Measurements from ENCODE around the gene FHIT.
"Not testable (repeated sequence)": the region's sequence is repeated elsewhere in the genome, so short reads cannot be mapped to it uniquely, and the experiment has no call there.

FHIT gene

GRCh38 chr3:60989626-60990441, 261.4 kb downstream of the FHIT start:
- DNase-seq (ENCODE audit: low read depth, low spot score), result no peak

GRCh38 chr3:60987191-60987590, 264.1 kb downstream of the FHIT start:
- DNase-seq (ENCODE audit: low read depth, low spot score), result not testable (repeated sequence)

- no peak for DNase-seq (ENCODE audit: low read depth, low spot score)
Measured at GRCh38 chr3:60986552-60986951, 264.7 kb downstream of the FHIT start.

- DNase-seq (ENCODE audit: low read depth, low spot score), result no peak
Measured at GRCh38 chr3:60983906-60984305, 267.3 kb downstream of the FHIT start.

- no peak for DNase-seq (ENCODE audit: low read depth, low spot score)
Measured at GRCh38 chr3:60980342-60980692, 270.9 kb downstream of the FHIT start.

- peak; percentile 60 for DNase-seq (ENCODE audit: low read depth, low spot score)
Measured at GRCh38 chr3:60979461-60980341, 271.6 kb downstream of the FHIT start.

GRCh38 chr3:60973321-60973720, 277.9 kb downstream of the FHIT start:
- DNase-seq (ENCODE audit: low read depth, low spot score), result no peak

GRCh38 chr3:60972599-60972998, 278.7 kb downstream of the FHIT start:
- no peak for DNase-seq (ENCODE audit: low read depth, low spot score)

GRCh38 chr3:60970850-60971249, 280.4 kb downstream of the FHIT start:
- no peak for DNase-seq (ENCODE audit: low read depth, low spot score)

- no peak for DNase-seq (ENCODE audit: low read depth, low spot score)
Measured at GRCh38 chr3:60967141-60967540, 284.1 kb downstream of the FHIT start.

GRCh38 chr3:60957541-60957940, 293.7 kb downstream of the FHIT start:
- DNase-seq (ENCODE audit: low read depth, low spot score), result no peak

GRCh38 chr3:60956729-60957128, 294.5 kb downstream of the FHIT start:
- no peak for DNase-seq (ENCODE audit: low read depth, low spot score)

- no peak for DNase-seq (ENCODE audit: low read depth, low spot score)
Measured at GRCh38 chr3:60955034-60955433, 296.2 kb downstream of the FHIT start.

GRCh38 chr3:60954048-60954447, 297.2 kb downstream of the FHIT start:
- DNase-seq (ENCODE audit: low read depth, low spot score), result no peak

- peak; percentile 20 for DNase-seq (ENCODE audit: low read depth, low spot score)
Measured at GRCh38 chr3:60953351-60953750, 297.9 kb downstream of the FHIT start.

GRCh38 chr3:60952055-60952454, 299.2 kb downstream of the FHIT start:
- no peak for DNase-seq (ENCODE audit: low read depth, low spot score)

GRCh38 chr3:60949146-60949545, 302.1 kb downstream of the FHIT start:
- no peak for DNase-seq (ENCODE audit: low read depth, low spot score)

GRCh38 chr3:60948488-60948887, 302.8 kb downstream of the FHIT start:
- peak; percentile 38 for DNase-seq (ENCODE audit: low read depth, low spot score)

GRCh38 chr3:60935709-60936108, 315.5 kb downstream of the FHIT start:
- DNase-seq (ENCODE audit: low read depth, low spot score), result peak; percentile 30

GRCh38 chr3:60933824-60934223, 317.4 kb downstream of the FHIT start:
- no peak for DNase-seq (ENCODE audit: low read depth, low spot score)

GRCh38 chr3:60932643-60933042, 318.6 kb downstream of the FHIT start:
- peak; percentile 18 for DNase-seq (ENCODE audit: low read depth, low spot score)

- no peak for DNase-seq (ENCODE audit: low read depth, low spot score)
Measured at GRCh38 chr3:60932170-60932569, 319.1 kb downstream of the FHIT start.

- DNase-seq (ENCODE audit: low read depth, low spot score), result no peak
Measured at GRCh38 chr3:60931452-60931851, 319.8 kb downstream of the FHIT start.

Measured in astrocyte of the hippocampus (primary cell).